Thyroid gland (tissue), 4 donors: Measurements from ENCODE around the gene DTYMK.

Source experiments
- CTCF ChIP-seq, 6 experiments: fragments of 200-600 bp in 3 of 6; fragments of 450-650 bp in 3 of 6; sonication (generic) in 3 of 6; IDR thresholded peaks; one replicate each; pipeline ENCODE4 v1.5.1; 2016 to 2019; ENCODE audit warnings: antibody characterized with exemption in 6 of 6, mild to moderate bottlenecking in 2 of 6, inconsistent platforms in 1 of 6, moderate library complexity in 1 of 6
- POLR2A ChIP-seq, 2 donors: fragments of 450-650 bp; IDR thresholded peaks; one replicate each; pipeline ENCODE4 v1.6.1; 2017; ENCODE audit warnings: antibody characterized with exemption in 2 of 2, mild to moderate bottlenecking in 2 of 2, moderate library complexity in 1 of 2

GRCh38 chr2:241695651-241696050, 9.0 kb upstream of the DTYMK start:
- TF ChIP-seq CTCF (IDR thresholded peaks at IDR 0.05) (no peak), POLR2A (IDR thresholded peaks at IDR 0.05) (no peak)
